Measurements from ENCODE around the gene METTL22. TPM values are rescaled to one million over a fixed set of nuclear protein-coding genes. Genes with fewer than 3 reads are reported as not detected.

Gene METTL22
- total and polyA plus RNA-seq, 4 donors, result 17.9 to 39.4 (median 32.4) TPM

DNA sequence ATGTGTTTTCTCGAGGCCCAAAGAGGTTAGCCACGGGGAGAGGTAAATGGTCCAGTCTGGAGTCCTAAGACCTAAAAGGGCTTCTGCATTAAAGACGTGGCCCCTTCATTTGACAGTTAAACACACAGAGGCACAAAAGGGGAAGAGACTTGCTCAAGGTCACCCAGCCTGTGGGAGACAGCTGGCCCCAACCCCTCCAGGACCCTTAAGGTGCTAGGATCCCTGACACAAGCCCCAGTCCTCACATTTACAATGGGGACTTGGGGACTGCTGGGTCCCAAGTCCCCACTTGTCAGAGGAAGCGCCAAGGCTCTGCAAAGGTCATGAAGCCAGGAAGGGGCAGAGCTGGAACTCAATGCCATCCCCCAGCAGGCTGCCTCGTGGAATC is 54.7 kb downstream of the METTL22 start:
- no peak for TF ChIP-seq CTCF (IDR thresholded peaks at IDR 0.05; ENCODE audit: control extremely low read depth, extremely low read depth)
- Histone ChIP-seq H3K4me1 (ENCODE audit: control insufficient read depth in 5 of 5, insufficient read depth in 5 of 5, low read length in 5 of 5) (peaks cover 0 to 16% (median 0%) of the 10 kb centered on the region in 5 donors), H3K9ac (ENCODE audit: insufficient read depth in 1 of 2, low read length in 2 of 2) (no peak overlapping the region), H3K36me3 (ENCODE audit: control insufficient read depth in 4 of 4, insufficient read depth in 4 of 4, low read length in 4 of 4) (no peaks in the 10 kb centered on the region), H3K27me3 (ENCODE audit: control insufficient read depth in 3 of 3, insufficient read depth in 3 of 3, low read length in 2 of 3) (no peaks in the 10 kb centered on the region), H3K9me3 (ENCODE audit: control insufficient read depth in 4 of 4, insufficient read depth in 3 of 4, low read length in 3 of 4) (peaks cover 0 to 7% (median 1%) of the 10 kb centered on the region in 4 donors), H3K4me3 (no peak overlapping the region), H3K27ac (ENCODE audit: low read depth in 1 of 2, low read length in 1 of 2) (no peak overlapping the region)
- ATAC-seq (ENCODE audit: insufficient read depth, low FRiP score) (no peak), DNase-seq (no peak)
- 75 to 77% methylated on average over 5 of the region's 5 CpGs for WGBS, 2 donors

DNA sequence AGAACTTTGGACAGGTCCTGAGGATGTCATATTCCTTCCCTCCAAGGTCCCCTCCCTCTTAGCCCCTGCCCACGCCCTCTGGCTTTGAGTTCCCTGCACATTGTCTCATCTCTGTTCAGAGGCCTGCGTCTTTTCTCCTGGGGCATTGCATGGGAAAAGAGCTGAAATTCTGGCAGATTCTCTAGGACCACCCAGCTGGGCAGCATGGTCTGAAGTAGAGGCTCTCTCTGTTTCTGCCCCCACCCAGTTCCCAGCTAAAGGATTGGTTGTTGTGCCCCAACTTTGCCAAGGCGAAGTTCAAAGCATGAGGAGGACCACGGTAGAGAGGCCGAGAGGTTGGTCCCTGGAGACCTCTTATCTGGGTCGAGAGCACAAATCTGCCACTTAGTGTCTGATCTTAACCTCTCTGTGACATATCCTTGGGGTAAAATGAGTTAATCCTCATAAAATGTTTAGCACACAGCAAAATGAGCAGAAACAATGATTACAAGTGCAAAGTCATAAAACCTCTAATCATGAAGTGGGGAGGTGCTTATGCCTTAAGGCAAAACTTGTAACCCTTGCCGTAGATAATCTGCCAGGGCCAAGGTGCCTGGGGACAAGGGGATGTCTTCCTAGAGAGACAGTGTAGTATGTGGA is 55.4 kb downstream of the METTL22 start:
- TF ChIP-seq CTCF (IDR thresholded peaks at IDR 0.05; ENCODE audit: control extremely low read depth, extremely low read depth), result no peak
- 89 to 96% methylated on average over 7 of the region's 7 CpGs for WGBS, 2 donors
- no peak for ATAC-seq (ENCODE audit: insufficient read depth, low FRiP score)
- H3K27me3 ChIP-seq (ENCODE audit: control insufficient read depth in 3 of 3, insufficient read depth in 3 of 3, low read length in 2 of 3), result no peaks in the 10 kb centered on the region
- no peak for DNase-seq
- H3K4me1 ChIP-seq (ENCODE audit: control insufficient read depth in 5 of 5, insufficient read depth in 5 of 5, low read length in 5 of 5), result peaks cover 0 to 16% (median 0%) of the 10 kb centered on the region in 5 donors
- no peak overlapping the region for H3K27ac ChIP-seq (ENCODE audit: low read depth in 1 of 2, low read length in 1 of 2)
- H3K9ac ChIP-seq (ENCODE audit: insufficient read depth in 1 of 2, low read length in 2 of 2), result no peak overlapping the region
- H3K9me3 ChIP-seq (ENCODE audit: control insufficient read depth in 4 of 4, insufficient read depth in 3 of 4, low read length in 3 of 4), result peaks cover 0 to 7% (median 1%) of the 10 kb centered on the region in 4 donors
- no peaks in the 10 kb centered on the region for H3K36me3 ChIP-seq (ENCODE audit: control insufficient read depth in 4 of 4, insufficient read depth in 4 of 4, low read length in 4 of 4)
- no peak overlapping the region for H3K4me3 ChIP-seq

GRCh38 chr16:8677481-8677880 is 56.0 kb downstream of the METTL22 start:
- 93 to 97% methylated on average over 5 of the region's 5 CpGs for WGBS, 2 donors
- H3K4me1 ChIP-seq (ENCODE audit: control insufficient read depth in 5 of 5, insufficient read depth in 5 of 5, low read length in 5 of 5), result peaks cover 0 to 16% (median 0%) of the 10 kb centered on the region in 5 donors
- no peak for ATAC-seq (ENCODE audit: insufficient read depth, low FRiP score)
- H3K4me3 ChIP-seq, result no peak overlapping the region
- TF ChIP-seq CTCF (IDR thresholded peaks at IDR 0.05; ENCODE audit: control extremely low read depth, extremely low read depth), result no peak
- no peak for DNase-seq
- peaks cover 0 to 7% (median 1%) of the 10 kb centered on the region in 4 donors for H3K9me3 ChIP-seq (ENCODE audit: control insufficient read depth in 4 of 4, insufficient read depth in 3 of 4, low read length in 3 of 4)
- no peaks in the 10 kb centered on the region for H3K27me3 ChIP-seq (ENCODE audit: control insufficient read depth in 3 of 3, insufficient read depth in 3 of 3, low read length in 2 of 3)
- H3K9ac ChIP-seq (ENCODE audit: insufficient read depth in 1 of 2, low read length in 2 of 2), result no peak overlapping the region
- no peak overlapping the region for H3K27ac ChIP-seq (ENCODE audit: low read depth in 1 of 2, low read length in 1 of 2)
- no peaks in the 10 kb centered on the region for H3K36me3 ChIP-seq (ENCODE audit: control insufficient read depth in 4 of 4, insufficient read depth in 4 of 4, low read length in 4 of 4)
